OCI-LY3 (cell line): Measurements from ENCODE around the gene SIGLEC12.

ENCODE experiments used
- H2AFZ ChIP-seq: fragments of 200-600, 300-600 bp; shearing (Covaris generic); 2 replicates; pipeline ENCODE4 v1.6.0; 2014; ENCODE audit warnings: antibody characterized with exemption, low read depth, low read length
- H3K27ac ChIP-seq: fragments of 200-600, 300-600 bp; sonication (generic); 2 replicates; pipeline ENCODE4 v1.5.1; 2014; ENCODE audit warnings: mild to moderate bottlenecking, low read length, moderate library complexity, mixed read lengths
- H3K27me3 ChIP-seq: fragments of 200-600, 300-600 bp; sonication (generic); 2 replicates; pipeline ENCODE4 v1.6.1; 2014; ENCODE audit warnings: low read depth, low read length, mixed read lengths
- H3K36me3 ChIP-seq: fragments of 200-600, 300-600 bp; sonication (generic); replicated peaks from 2 replicates; pipeline ENCODE3; 2014; ENCODE audit warnings: low read depth, low read length, mixed read lengths
- H3K4me1 ChIP-seq: fragments of 300-600, 200-600 bp; sonication (generic); 2 replicates; pipeline ENCODE4 v1.6.1; 2014; ENCODE audit warnings: low read length, mixed read lengths
- H3K4me2 ChIP-seq: fragments of 200-600, 300-600 bp; sonication (generic); 2 replicates; pipeline ENCODE4 v1.6.1; 2014; ENCODE audit warnings: low read length, mixed read lengths
- H3K4me3 ChIP-seq: fragments of 300-600, 200-600 bp; sonication (generic); 2 replicates; pipeline ENCODE4 v1.5.1; 2014; ENCODE audit warnings: antibody characterized with exemption, mild to moderate bottlenecking, low read length, moderate library complexity
- H3K79me2 ChIP-seq: fragments of 300-600, 200-600 bp; shearing (Covaris generic); 2 replicates; pipeline ENCODE4 v1.6.1; 2014; ENCODE audit warnings: mild to moderate bottlenecking, low read length, mixed read lengths
- H3K9ac ChIP-seq: fragments of 300-600, 200-600 bp; shearing (Covaris generic); 2 replicates; pipeline ENCODE4 v1.6.0; 2014; ENCODE audit warnings: mild to moderate bottlenecking, low read length, moderate library complexity
- H3K9me3 ChIP-seq: fragments of 200-600, 300-600 bp; shearing (Covaris generic); 2 replicates; pipeline ENCODE4 v1.6.1; 2014; ENCODE audit warnings: low read length, mixed read lengths; ENCODE audit not compliant: insufficient read depth
- H4K20me1 ChIP-seq: fragments of 200-600, 300-600 bp; sonication (generic); 2 replicates; pipeline ENCODE4 v1.6.1; 2016; ENCODE audit warnings: low read length, mixed read lengths; ENCODE audit not compliant: insufficient read depth
- EZH2phosphoT487 ChIP-seq: fragments of 200-600 bp; shearing (Covaris generic); IDR thresholded peaks from 2 replicates; pipeline ENCODE4 v1.6.1; 2018; ENCODE audit warnings: antibody characterized with exemption, mixed run types, low read depth
- TF ChIP-seq, protein P1 (sequence below): fragments of 200-600, 300-600 bp; sonication (generic); IDR thresholded peaks from 2 replicates; pipeline ENCODE4 v1.5.1; 2014; ENCODE audit warnings: antibody characterized with exemption, low read length, low read depth

Gene SIGLEC12

DNA sequence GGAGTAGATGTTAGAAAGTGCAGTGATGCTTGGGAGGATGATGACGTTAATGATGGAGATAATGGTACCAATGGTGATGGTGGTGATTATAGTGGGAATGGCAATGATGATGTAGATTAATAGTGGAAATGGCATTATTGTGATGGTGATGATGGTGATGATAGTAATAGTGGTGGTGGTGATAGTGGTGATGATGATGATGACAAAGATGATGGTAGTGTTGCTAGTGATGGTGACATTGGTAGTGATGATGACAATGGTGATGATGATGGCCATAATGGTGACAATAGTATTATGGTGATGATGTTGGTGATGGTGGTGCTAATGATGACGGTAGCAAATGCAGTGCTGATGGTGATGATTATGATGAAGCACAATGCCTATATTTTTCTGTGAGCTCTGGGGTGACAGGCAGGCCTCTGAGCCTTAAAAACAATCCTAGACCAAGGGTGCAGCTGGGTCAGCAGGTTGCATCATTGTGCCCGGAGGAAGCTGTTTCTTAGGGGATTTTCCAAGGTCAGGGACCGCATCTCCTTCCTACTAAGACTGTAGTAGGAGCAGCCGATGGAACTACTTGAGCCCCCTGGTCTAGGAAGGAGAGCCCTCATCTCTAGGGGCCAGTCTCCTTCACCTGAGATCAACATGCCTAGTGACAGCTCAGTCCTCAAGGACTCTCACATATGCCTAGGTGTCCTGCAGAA is 15.5 kb downstream of the SIGLEC12 start:
- Histone ChIP-seq H3K4me1 (no peaks in the 10 kb centered on the region), H3K4me3 (no peak overlapping the region), H4K20me1 (no peaks in the 10 kb centered on the region), H3K9ac (no peak overlapping the region), H3K27me3 (peaks cover 21% of the 10 kb centered on the region), H3K4me2 (no peak overlapping the region), H3K9me3 (no peaks in the 10 kb centered on the region), H3K27ac (no peak overlapping the region), H3K79me2 (no peaks in the 10 kb centered on the region), H3K36me3 (no peaks in the 10 kb centered on the region), H2AFZ (no peak overlapping the region)
- TF ChIP-seq EZH2phosphoT487, result no peak
- TF ChIP-seq, protein P1, sequence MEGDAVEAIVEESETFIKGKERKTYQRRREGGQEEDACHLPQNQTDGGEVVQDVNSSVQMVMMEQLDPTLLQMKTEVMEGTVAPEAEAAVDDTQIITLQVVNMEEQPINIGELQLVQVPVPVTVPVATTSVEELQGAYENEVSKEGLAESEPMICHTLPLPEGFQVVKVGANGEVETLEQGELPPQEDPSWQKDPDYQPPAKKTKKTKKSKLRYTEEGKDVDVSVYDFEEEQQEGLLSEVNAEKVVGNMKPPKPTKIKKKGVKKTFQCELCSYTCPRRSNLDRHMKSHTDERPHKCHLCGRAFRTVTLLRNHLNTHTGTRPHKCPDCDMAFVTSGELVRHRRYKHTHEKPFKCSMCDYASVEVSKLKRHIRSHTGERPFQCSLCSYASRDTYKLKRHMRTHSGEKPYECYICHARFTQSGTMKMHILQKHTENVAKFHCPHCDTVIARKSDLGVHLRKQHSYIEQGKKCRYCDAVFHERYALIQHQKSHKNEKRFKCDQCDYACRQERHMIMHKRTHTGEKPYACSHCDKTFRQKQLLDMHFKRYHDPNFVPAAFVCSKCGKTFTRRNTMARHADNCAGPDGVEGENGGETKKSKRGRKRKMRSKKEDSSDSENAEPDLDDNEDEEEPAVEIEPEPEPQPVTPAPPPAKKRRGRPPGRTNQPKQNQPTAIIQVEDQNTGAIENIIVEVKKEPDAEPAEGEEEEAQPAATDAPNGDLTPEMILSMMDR, result no peak

DNA sequence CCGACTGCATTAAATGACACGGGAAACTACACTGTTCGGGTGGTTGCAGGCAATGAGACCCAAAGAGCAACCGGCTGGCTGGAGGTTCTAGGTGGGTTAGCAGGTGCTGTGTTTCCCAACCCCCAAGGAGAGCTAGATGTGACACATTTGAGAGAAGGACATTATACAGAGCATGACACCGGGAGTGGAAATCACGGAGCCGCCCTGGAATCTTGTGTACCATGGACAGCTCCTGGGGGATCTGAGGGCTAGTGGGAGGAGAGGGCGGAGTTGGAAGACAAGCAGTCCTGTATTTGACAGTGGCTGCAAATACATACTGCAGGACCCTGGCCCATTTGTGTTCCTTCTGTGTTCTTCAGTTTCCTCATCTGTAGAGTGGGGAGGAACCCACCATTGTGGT is 21.0 kb downstream of the SIGLEC12 start:
- 0 out of 2 replicates have a peak, but pooled peaks cover 4% of the 10 kb centered on the region for H3K9me3 ChIP-seq
- H3K27ac ChIP-seq, result no peak overlapping the region
- H3K9ac ChIP-seq, result no peak overlapping the region
- peaks cover 38% of the 10 kb centered on the region for H3K27me3 ChIP-seq
- H3K79me2 ChIP-seq, result no peaks in the 10 kb centered on the region
- H3K4me1 ChIP-seq, result no peaks in the 10 kb centered on the region
- H3K36me3 ChIP-seq, result no peaks in the 10 kb centered on the region
- H4K20me1 ChIP-seq, result no peaks in the 10 kb centered on the region
- H2AFZ ChIP-seq, result no peak overlapping the region
- TF ChIP-seq, protein P1, result no peak
- no peak for TF ChIP-seq EZH2phosphoT487
- H3K4me3 ChIP-seq, result no peak overlapping the region
- no peak overlapping the region for H3K4me2 ChIP-seq

DNA sequence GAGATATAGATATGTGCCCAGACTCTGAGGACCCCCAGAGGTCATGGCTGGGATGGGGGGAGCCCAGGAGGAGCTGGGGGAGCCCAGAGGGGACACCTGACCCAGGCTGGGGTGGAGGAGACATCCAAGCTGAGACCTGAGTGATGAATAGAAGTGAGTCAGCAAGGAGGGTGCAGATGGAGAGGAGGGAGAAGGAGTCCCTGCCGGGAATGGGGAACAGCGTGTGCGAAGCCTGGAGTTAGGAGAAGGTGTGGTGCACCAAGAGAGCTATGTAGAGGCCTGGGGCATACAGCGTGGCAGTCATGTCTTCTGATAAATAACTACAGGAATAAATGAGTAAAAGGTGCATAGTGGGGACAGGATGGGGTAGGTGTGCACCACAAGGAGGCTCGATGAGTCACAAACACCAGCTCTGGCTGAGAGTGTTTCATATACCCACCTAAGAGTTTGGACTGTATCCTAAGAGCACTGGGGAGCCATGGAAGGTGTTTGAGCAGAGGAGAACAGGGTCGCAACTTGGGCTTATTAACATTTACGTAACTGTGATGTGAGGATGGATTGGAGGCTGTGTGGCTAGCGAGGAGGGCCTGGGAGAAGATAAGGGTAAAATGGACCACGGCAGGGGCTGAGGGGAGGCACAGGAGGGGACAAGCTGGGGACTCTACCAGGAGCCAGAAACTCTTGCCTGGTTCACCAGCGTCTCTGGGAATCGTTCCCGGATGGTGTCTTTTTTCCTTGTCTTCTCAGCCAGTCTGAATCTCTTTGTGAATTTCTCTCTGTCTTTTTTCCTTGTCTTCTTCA is 21.9 kb downstream of the SIGLEC12 start:
- no peaks in the 10 kb centered on the region for H3K79me2 ChIP-seq
- no peak overlapping the region for H3K4me2 ChIP-seq
- H3K27ac ChIP-seq, result no peak overlapping the region
- H2AFZ ChIP-seq, result no peak overlapping the region
- H3K9me3 ChIP-seq, result 0 out of 2 replicates have a peak, but pooled peaks cover 4% of the 10 kb centered on the region
- no peak overlapping the region for H3K9ac ChIP-seq
- H3K4me3 ChIP-seq, result no peak overlapping the region
- no peak for TF ChIP-seq EZH2phosphoT487
- TF ChIP-seq, protein P1, result no peak
- H3K36me3 ChIP-seq, result no peaks in the 10 kb centered on the region
- H3K27me3 ChIP-seq, result peaks cover 32% of the 10 kb centered on the region
- H3K4me1 ChIP-seq, result peaks cover 2% of the 10 kb centered on the region; the same call in 1 of the 2 replicates
- H4K20me1 ChIP-seq, result no peaks in the 10 kb centered on the region
